NCI-H524 treated with DMSO at 0.1 percent for 48 hours (cell line): ENCODE results near the gene RAB8A.
"Not testable (repeated sequence)": the region's sequence is repeated elsewhere in the genome, so short reads cannot be mapped to it uniquely, and the experiment has no call there.

ENCODE experiments used
- DNase-seq: peaks from one replicate; lab custom pipeline; 2025; lab: John Stamatoyannopoulos, UW

Gene RAB8A

DNA sequence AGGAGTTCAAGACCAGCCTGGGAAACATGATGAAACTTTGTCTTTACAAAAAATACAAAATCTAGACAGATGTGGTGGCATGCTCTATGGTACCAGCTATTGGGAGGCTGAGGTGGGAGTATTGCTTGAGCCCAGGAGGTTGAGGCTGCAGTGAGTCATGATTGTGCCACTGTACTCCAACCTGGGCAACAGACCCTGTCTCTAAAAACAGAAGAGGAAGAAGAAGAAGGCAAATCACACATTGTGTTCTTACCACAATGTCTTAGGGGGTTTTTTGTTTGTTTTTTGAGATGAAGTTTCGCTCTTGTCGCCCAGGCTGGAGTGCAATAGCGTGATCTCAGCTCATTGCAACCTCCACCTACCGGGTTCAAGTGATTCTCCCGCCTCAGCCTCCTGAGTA is 67.2 kb downstream of the RAB8A start:
- not testable (repeated sequence) for DNase-seq

DNA sequence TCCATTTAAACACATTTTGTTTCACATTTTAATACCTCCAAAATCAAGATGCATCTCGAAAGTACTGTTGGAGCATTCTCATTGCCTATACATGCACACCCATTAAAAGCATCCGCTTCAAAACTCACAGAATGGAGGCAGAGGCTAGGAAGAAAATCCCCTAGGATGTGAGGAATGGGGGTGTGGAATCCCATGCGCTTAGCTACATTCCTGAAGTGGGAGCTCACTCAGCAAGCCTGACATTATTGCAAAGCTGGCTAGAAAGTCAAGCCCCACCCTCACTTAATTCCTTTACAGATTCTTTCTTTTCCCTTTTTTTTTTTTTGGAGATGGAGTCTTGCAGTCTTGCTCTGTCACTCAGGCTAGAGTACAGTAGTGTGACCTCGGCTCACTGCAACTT is 68.9 kb downstream of the RAB8A start:
- no peak for DNase-seq
